ENCODE data around the gene SATB1. TPM values are rescaled to one million over a fixed set of nuclear protein-coding genes. Genes with fewer than 3 reads are reported as not detected.

Gene SATB1
- total and polyA plus RNA-seq, 4 experiments from 2014 or later = 101 to 211 (median 160) TPM

GRCh38 chr3:18386274-18386890, 38.8 kb downstream of the SATB1 start:
- no peak overlapping the region for H3K27ac ChIP-seq (ENCODE audit: low read depth, low read length)
- H3K4me1 ChIP-seq (ENCODE audit: insufficient read depth, low read length) = peaks cover 34% of the 10 kb centered on the region
- H3K36me3 ChIP-seq (ENCODE audit: insufficient read depth, low read length) = no peaks in the 10 kb centered on the region
- Mint-ChIP-seq H3K4me1 (peaks cover 14 to 48% (median 23%) of the 10 kb centered on the region in 4 donors), H3K4me3 (no peak overlapping the region), H3K27ac (peak overlapping the region in 1 of 7 donors; percentile 48), H3K9me3 (no peaks in the 10 kb centered on the region), H3K27me3 (no peaks in the 10 kb centered on the region), H3K36me3 (peaks cover 23 to 55% of the 10 kb centered on the region in 2 donors)
- ChIA-PET POLR2A (ENCODE audit: partially characterized antibody) (no interaction called here), CTCF (ENCODE audit: partially characterized antibody) (interaction anchor here (1.0 to 2.0 kb wide), 4 partner anchors 9 to 20 kb away, joined by 3 to 4 read pairs (median 4); no protein-coding TSS in a partner anchor)
- no peaks in the 10 kb centered on the region for H3K9me3 ChIP-seq (ENCODE audit: control insufficient read depth in 1 of 2, low read length in 2 of 2)
- intact Hi-C loops (cut with micrococcal nuclease) = no loop called here
- no peaks in the 10 kb centered on the region for H3K27me3 ChIP-seq (ENCODE audit: insufficient read depth, low read length)
- DNase-seq = no peak
- no peak overlapping the region for H3K4me3 ChIP-seq (ENCODE audit: low read length in 2 of 2)

GRCh38 chr3:18385706-18386105, 39.4 kb downstream of the SATB1 start:
- H3K27me3 Mint-ChIP-seq = no peaks in the 10 kb centered on the region
- H3K36me3 Mint-ChIP-seq = peaks cover 29 to 59% of the 10 kb centered on the region in 2 donors

GRCh38 chr3:18382760-18383369, 42.3 kb downstream of the SATB1 start:
- Histone ChIP-seq H3K9me3 (ENCODE audit: control insufficient read depth in 1 of 2, low read length in 2 of 2) (no peaks in the 10 kb centered on the region), H3K4me1 (ENCODE audit: insufficient read depth, low read length) (peaks cover 8% of the 10 kb centered on the region), H3K36me3 (ENCODE audit: insufficient read depth, low read length) (peaks cover 7% of the 10 kb centered on the region), H3K4me3 (ENCODE audit: low read length in 2 of 2) (no peak overlapping the region), H3K27me3 (ENCODE audit: insufficient read depth, low read length) (no peaks in the 10 kb centered on the region), H3K27ac (ENCODE audit: low read depth, low read length) (no peak overlapping the region)
- Mint-ChIP-seq H3K4me3 (no peak overlapping the region), H3K4me1 (peaks cover 10 to 34% (median 23%) of the 10 kb centered on the region in 4 donors), H3K27me3 (no peaks in the 10 kb centered on the region), H3K36me3 (peaks cover 49 to 67% of the 10 kb centered on the region in 2 donors), H3K27ac (peak overlapping the region in 4 of 7 donors; percentile 3 to 72 (median 36)), H3K9me3 (no peaks in the 10 kb centered on the region)
- intact Hi-C loops (cut with micrococcal nuclease) = no loop called here
- ChIA-PET CTCF (ENCODE audit: partially characterized antibody) (interaction anchor here (1.2 kb wide), 1 partner anchor 10 kb away, joined by 4 read pairs; no protein-coding TSS in a partner anchor), POLR2A (ENCODE audit: partially characterized antibody) (no interaction called here)
- DNase-seq = no peak

More at GRCh38 chr3:18385706-18386105, 39.4 kb downstream of the SATB1 start:
- Histone ChIP-seq H3K27me3 (ENCODE audit: insufficient read depth, low read length) (no peaks in the 10 kb centered on the region), H3K27ac (ENCODE audit: low read depth, low read length) (no peak overlapping the region), H3K9me3 (ENCODE audit: control insufficient read depth in 1 of 2, low read length in 2 of 2) (no peaks in the 10 kb centered on the region), H3K36me3 (ENCODE audit: insufficient read depth, low read length) (no peaks in the 10 kb centered on the region), H3K4me3 (ENCODE audit: low read length in 2 of 2) (no peak overlapping the region), H3K4me1 (ENCODE audit: insufficient read depth, low read length) (peaks cover 30% of the 10 kb centered on the region)
- ChIA-PET POLR2A (ENCODE audit: partially characterized antibody) (interaction anchor here (0.7 kb wide), 1 partner anchor 373 kb away, joined by 3 read pairs; no protein-coding TSS in a partner anchor), CTCF (ENCODE audit: partially characterized antibody) (interaction anchor here (1.0 to 2.0 kb wide), 3 partner anchors 11 to 21 kb away, joined by 3 to 4 read pairs (median 4); no protein-coding TSS in a partner anchor)
- H3K4me3 Mint-ChIP-seq = no peak overlapping the region
- intact Hi-C loops (cut with micrococcal nuclease) = no loop called here
- peaks cover 13 to 45% (median 22%) of the 10 kb centered on the region in 4 donors for H3K4me1 Mint-ChIP-seq
- DNase-seq = no peak
- no peaks in the 10 kb centered on the region for H3K9me3 Mint-ChIP-seq
- H3K27ac Mint-ChIP-seq = no peak overlapping the region

GRCh38 chr3:18379647-18380046, 45.5 kb downstream of the SATB1 start:
- peaks cover 63 to 75% of the 10 kb centered on the region in 2 donors for H3K36me3 Mint-ChIP-seq
- Histone ChIP-seq H3K27me3 (ENCODE audit: insufficient read depth, low read length) (no peaks in the 10 kb centered on the region), H3K36me3 (ENCODE audit: insufficient read depth, low read length) (peaks cover 7% of the 10 kb centered on the region), H3K9me3 (ENCODE audit: control insufficient read depth in 1 of 2, low read length in 2 of 2) (no peaks in the 10 kb centered on the region), H3K27ac (ENCODE audit: low read depth, low read length) (no peak overlapping the region), H3K4me3 (ENCODE audit: low read length in 2 of 2) (no peak overlapping the region), H3K4me1 (ENCODE audit: insufficient read depth, low read length) (peaks cover 12% of the 10 kb centered on the region)
- no peak overlapping the region for H3K4me3 Mint-ChIP-seq
- no peak for DNase-seq
- intact Hi-C loops (cut with micrococcal nuclease) = no loop called here
- H3K4me1 Mint-ChIP-seq = peaks cover 22 to 62% (median 36%) of the 10 kb centered on the region in 4 donors
- H3K9me3 Mint-ChIP-seq = no peaks in the 10 kb centered on the region
- POLR2A ChIA-PET (ENCODE audit: partially characterized antibody) = no interaction called here
- CTCF ChIA-PET (ENCODE audit: partially characterized antibody) = interaction anchor here (0.5 kb wide), 1 partner anchor 384 kb away, joined by 3 read pairs; no protein-coding TSS in a partner anchor
- no peaks in the 10 kb centered on the region for H3K27me3 Mint-ChIP-seq
- peak overlapping the region in 4 of 7 donors; percentile 7 to 42 (median 20) for H3K27ac Mint-ChIP-seq

- H3K27ac ChIP-seq (ENCODE audit: low read depth, low read length) = no peak overlapping the region
- CTCF ChIA-PET (ENCODE audit: partially characterized antibody) = interaction anchor here (3.6 kb wide), 1 partner anchor 11 kb away, joined by 13 read pairs; no protein-coding TSS in a partner anchor
- peaks cover 30 to 66% (median 43%) of the 10 kb centered on the region in 4 donors for H3K4me1 Mint-ChIP-seq
- H3K27ac Mint-ChIP-seq = no peak overlapping the region
- no peaks in the 10 kb centered on the region for H3K9me3 Mint-ChIP-seq
- no peak overlapping the region for H3K4me3 Mint-ChIP-seq
- no peaks in the 10 kb centered on the region for H3K27me3 ChIP-seq (ENCODE audit: insufficient read depth, low read length)
- POLR2A ChIA-PET (ENCODE audit: partially characterized antibody) = interaction anchor here (0.6 kb wide), 1 partner anchor 58 kb away, joined by 3 read pairs; no protein-coding TSS in a partner anchor
- H3K36me3 ChIP-seq (ENCODE audit: insufficient read depth, low read length) = peaks cover 7% of the 10 kb centered on the region
- DNase-seq = no peak
- intact Hi-C loops (cut with micrococcal nuclease) = no loop called here
- H3K4me1 ChIP-seq (ENCODE audit: insufficient read depth, low read length) = peaks cover 24% of the 10 kb centered on the region
- H3K9me3 ChIP-seq (ENCODE audit: control insufficient read depth in 1 of 2, low read length in 2 of 2) = no peaks in the 10 kb centered on the region
- no peak overlapping the region for H3K4me3 ChIP-seq (ENCODE audit: low read length in 2 of 2)
- no peaks in the 10 kb centered on the region for H3K27me3 Mint-ChIP-seq
- peaks cover 63 to 69% of the 10 kb centered on the region in 2 donors for H3K36me3 Mint-ChIP-seq
Observed at GRCh38 chr3:18378218-18378617, 46.9 kb downstream of the SATB1 start.

GRCh38 chr3:18376682-18377081, 48.5 kb downstream of the SATB1 start:
- CTCF ChIA-PET (ENCODE audit: partially characterized antibody) = interaction anchor here (3.6 kb wide), 1 partner anchor 13 kb away, joined by 13 read pairs; no protein-coding TSS in a partner anchor
- POLR2A ChIA-PET (ENCODE audit: partially characterized antibody) = no interaction called here
- peaks cover 7% of the 10 kb centered on the region for H3K36me3 ChIP-seq (ENCODE audit: insufficient read depth, low read length)

GRCh38 chr3:18372786-18373405, 52.2 kb downstream of the SATB1 start:
- intact Hi-C loops (cut with micrococcal nuclease) = no loop called here
- peaks cover 24% of the 10 kb centered on the region for H3K4me1 ChIP-seq (ENCODE audit: insufficient read depth, low read length)

More at GRCh38 chr3:18376682-18377081, 48.5 kb downstream of the SATB1 start:
- DNase-seq = no peak
- Histone ChIP-seq H3K9me3 (ENCODE audit: control insufficient read depth in 1 of 2, low read length in 2 of 2) (no peaks in the 10 kb centered on the region), H3K27me3 (ENCODE audit: insufficient read depth, low read length) (no peaks in the 10 kb centered on the region), H3K4me3 (ENCODE audit: low read length in 2 of 2) (no peak overlapping the region), H3K4me1 (ENCODE audit: insufficient read depth, low read length) (peaks cover 24% of the 10 kb centered on the region), H3K27ac (ENCODE audit: low read depth, low read length) (no peak overlapping the region)
- no peaks in the 10 kb centered on the region for H3K27me3 Mint-ChIP-seq
- no peak overlapping the region for H3K4me3 Mint-ChIP-seq
- intact Hi-C loops (cut with micrococcal nuclease) = no loop called here
- H3K4me1 Mint-ChIP-seq = peaks cover 32 to 71% (median 46%) of the 10 kb centered on the region in 4 donors
- no peaks in the 10 kb centered on the region for H3K9me3 Mint-ChIP-seq
- peaks cover 65 to 69% of the 10 kb centered on the region in 2 donors for H3K36me3 Mint-ChIP-seq
- peak overlapping the region in 1 of 7 donors; percentile 31 for H3K27ac Mint-ChIP-seq

More at GRCh38 chr3:18372786-18373405, 52.2 kb downstream of the SATB1 start:
- H3K27me3 ChIP-seq (ENCODE audit: insufficient read depth, low read length) = no peaks in the 10 kb centered on the region
- no peak overlapping the region for H3K4me3 ChIP-seq (ENCODE audit: low read length in 2 of 2)
- H3K9me3 ChIP-seq (ENCODE audit: control insufficient read depth in 1 of 2, low read length in 2 of 2) = no peaks in the 10 kb centered on the region
- H3K36me3 ChIP-seq (ENCODE audit: insufficient read depth, low read length) = peaks cover 11% of the 10 kb centered on the region
- ChIA-PET CTCF (ENCODE audit: partially characterized antibody) (no interaction called here), POLR2A (ENCODE audit: partially characterized antibody) (no interaction called here)
- no peaks in the 10 kb centered on the region for H3K9me3 Mint-ChIP-seq
- no peaks in the 10 kb centered on the region for H3K27me3 Mint-ChIP-seq
- H3K27ac Mint-ChIP-seq = peak overlapping the region; percentile 0 to 85 (median 58)
- H3K4me1 Mint-ChIP-seq = peaks cover 30 to 76% (median 48%) of the 10 kb centered on the region in 4 donors
- H3K36me3 Mint-ChIP-seq = peaks cover 64 to 70% of the 10 kb centered on the region in 2 donors
- peak overlapping the region in 6 of 8 donors; percentile 12 to 63 (median 29) for H3K4me3 Mint-ChIP-seq
- no peak overlapping the region for H3K27ac ChIP-seq (ENCODE audit: low read depth, low read length)
- peak in 4 of 5 donors; percentile 14 to 26 (median 24) for DNase-seq

Data from CD4-positive, alpha-beta memory T cell (primary cell).